Kidney (tissue), 14 donors: Measurements from ENCODE around the gene SOD2. TPM values are rescaled to one million over a fixed set of nuclear protein-coding genes. Genes with fewer than 3 reads are reported as not detected.
"Not testable (repeated sequence)": the region's sequence is repeated elsewhere in the genome, so short reads cannot be mapped to it uniquely, and the experiment has no call there.

Experiments used
- DNase-seq, 5 donors: peaks; one replicate each; pipeline ENCODE4 v3.0.0-alpha.2; 2013 to 2020
- FAIRE-seq: peaks from 2 replicates; lab custom pipeline; 2012; peaks lifted over from hg19 to GRCh38; lab: Jason Lieb, UNC
- H3K27ac ChIP-seq, 2 donors: one replicate each; pipeline ENCODE4 v1.7.0; 2013; ENCODE audit warnings: low read depth in 2 of 2, low read length in 2 of 2, inconsistent platforms in 1 of 2
- H3K27me3 ChIP-seq: one replicate; pipeline ENCODE4 v1.7.1; 2013; ENCODE audit warnings: low read length, inconsistent platforms; ENCODE audit not compliant: control insufficient read depth, insufficient read depth
- H3K36me3 ChIP-seq, 3 donors: one replicate each; pipeline versions ENCODE4 v1.7.0 to v1.7.1; 2013; ENCODE audit warnings: low read length in 3 of 3, control low read depth in 1 of 3, inconsistent platforms in 1 of 3; ENCODE audit not compliant: insufficient read depth in 3 of 3, control insufficient read depth in 2 of 3
- H3K4me1 ChIP-seq, 3 donors: one replicate each; pipeline versions ENCODE4 v1.7.0 to v1.7.1; 2013; ENCODE audit warnings: low read length in 3 of 3, inconsistent platforms in 1 of 3, low read depth in 1 of 3; ENCODE audit not compliant: control insufficient read depth in 2 of 3, insufficient read depth in 2 of 3
- H3K4me3 ChIP-seq, 3 donors: one replicate each; pipeline versions ENCODE4 v1.7.0 to v1.8.1; 2013; ENCODE audit warnings: low read length in 3 of 3, control low read depth in 1 of 3, inconsistent platforms in 1 of 3
- H3K9ac ChIP-seq, 3 donors: one replicate each; pipeline versions ENCODE4 v1.7.0 to v1.7.1; 2013; ENCODE audit warnings: low read length in 3 of 3, control low read depth in 1 of 3, inconsistent platforms in 1 of 3
- H3K9me3 ChIP-seq, 3 donors: one replicate each; pipeline versions ENCODE4 v1.7.0 to v1.7.1; 2013; ENCODE audit warnings: low read length in 3 of 3, control low read depth in 1 of 3, inconsistent platforms in 1 of 3; ENCODE audit not compliant: control insufficient read depth in 2 of 3, insufficient read depth in 1 of 3
- CTCF ChIP-seq: IDR thresholded peaks from 3 replicates; pipeline ENCODE4 v1.5.1; 2012; ENCODE audit warnings: mild to moderate bottlenecking, moderate library complexity, borderline replicate concordance; ENCODE audit not compliant: insufficient read depth; ENCODE audit errors: extremely low read depth
- intact Hi-C: fragments of 100-400 bp; cut with DNase I; formaldehyde crosslinking; loops from one replicate; pipeline ENCODE4 v1.11.1; 2022
- polyA plus RNA-seq: library from polyadenylated mRNA; stranded (reverse); fragments of 350-450 nt; fragmentation: Illumina TruSeq; extraction: RNeasy Lipid Tissue Mini Kit (QIAGEN cat#74804); gene quantifications from one replicate; pipeline ENCODE4 v1.2.3, GENCODE V29; 2014; ENCODE audit warnings: low read depth, low replicate concordance; ENCODE audit not compliant: insufficient read depth
- total RNA-seq: library from RNA; stranded (reverse); fragmentation: NEBNext Ultra II Directional; extraction: Animal tissue kit (Norgen Biotek cat#: 25700); gene quantifications from one replicate; pipeline ENCODE4 v1.2.1, GENCODE V29; 2021
- donor health status: control.
- donor health status: control.
- donor health status: control.
- donor health status: control.
- donor health status: control.
- donor health status: DM: yes; HTN: yes; CAD: no.
- donor health status: Normal renal cell carcinoma (clear cell type).

The SOD2 gene
- total and polyA plus RNA-seq, 2 donors from 2014 or later: 204 to 1,836 TPM

DNA sequence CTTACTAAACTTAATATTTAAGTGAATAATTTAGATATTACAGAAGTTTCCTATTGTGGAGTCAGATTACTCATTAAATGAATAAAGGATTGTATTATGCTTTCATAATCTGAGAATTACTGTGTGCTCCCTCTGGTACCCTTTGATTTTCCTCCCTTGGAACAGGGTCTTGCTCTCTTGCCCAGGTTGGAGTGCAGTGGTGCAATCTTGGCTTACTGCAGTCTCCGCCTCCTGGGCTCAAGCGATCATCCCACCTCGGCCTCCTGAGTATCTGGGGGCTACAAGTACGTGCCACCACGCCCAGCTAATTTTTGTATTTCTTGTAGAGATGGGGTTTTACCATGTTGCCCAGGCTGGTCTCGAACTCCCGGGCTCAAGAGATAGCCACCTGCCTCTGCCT, 43.9 kb upstream of the SOD2 start:
- no peak for DNase-seq
- no peak overlapping the region for H3K27ac ChIP-seq
- H3K27me3 ChIP-seq: no peaks in the 10 kb centered on the region
- intact Hi-C loops: loop anchor here (10.0 kb wide), 1 partner anchor 52 kb away; no protein-coding TSS in a partner anchor
- H3K36me3 ChIP-seq: peaks cover 6 to 16% (median 13%) of the 10 kb centered on the region in 3 donors
- H3K9me3 ChIP-seq: no peaks in the 10 kb centered on the region
- TF ChIP-seq CTCF: no peak
- peaks cover 0 to 2% (median 0%) of the 10 kb centered on the region in 3 donors for H3K4me1 ChIP-seq
- H3K4me3 ChIP-seq: no peak overlapping the region
- no peak for FAIRE-seq
- no peak overlapping the region for H3K9ac ChIP-seq

- not testable (repeated sequence) for H3K4me3 ChIP-seq, FAIRE-seq, H3K36me3 ChIP-seq, H3K27ac ChIP-seq, H3K9ac ChIP-seq, H3K27me3 ChIP-seq, DNase-seq, H3K9me3 ChIP-seq
- intact Hi-C loops: loop anchor here (10.0 kb wide), 1 partner anchor 49 kb away; no protein-coding TSS in a partner anchor
- peaks cover 0 to 19% (median 9%) of the 10 kb centered on the region in 3 donors for H3K4me1 ChIP-seq
Measured at GRCh38 chr6:159733395-159733794, 40.4 kb upstream of the SOD2 start.

- not testable (repeated sequence) for FAIRE-seq, H3K9me3 ChIP-seq, H3K9ac ChIP-seq, DNase-seq, H3K36me3 ChIP-seq, H3K27me3 ChIP-seq, H3K27ac ChIP-seq, H3K4me3 ChIP-seq
- intact Hi-C loops: loop anchor here (10.0 kb wide), 1 partner anchor 48 kb away; no protein-coding TSS in a partner anchor
- H3K4me1 ChIP-seq: peaks cover 0 to 19% (median 7%) of the 10 kb centered on the region in 3 donors
Measured at GRCh38 chr6:159732550-159732949, 39.5 kb upstream of the SOD2 start.

DNA sequence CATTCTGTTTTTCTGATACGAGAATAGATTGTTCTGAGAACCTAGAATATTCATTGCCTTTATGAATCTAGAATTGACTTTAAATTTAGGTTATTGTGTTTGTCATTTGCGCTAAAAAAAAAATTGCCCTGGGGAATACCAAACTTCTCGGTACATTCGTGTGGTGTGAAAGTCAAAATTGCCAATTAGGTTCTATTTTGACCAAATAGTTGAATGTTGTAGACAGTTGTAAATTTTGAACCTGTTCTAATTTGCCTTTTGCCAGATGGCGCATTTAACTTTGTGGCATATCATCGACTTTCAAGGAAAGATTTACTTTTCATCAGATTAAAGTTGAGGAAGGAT, 37.3 kb upstream of the SOD2 start:
- Histone ChIP-seq H3K9ac (no peak overlapping the region), H3K27me3 (no peaks in the 10 kb centered on the region), H3K9me3 (no peaks in the 10 kb centered on the region), H3K36me3 (no peaks in the 10 kb centered on the region), H3K4me3 (no peak overlapping the region), H3K4me1 (peaks cover 0 to 25% (median 10%) of the 10 kb centered on the region in 3 donors), H3K27ac (no peak overlapping the region)
- DNase-seq (no peak), FAIRE-seq (no peak)
- intact Hi-C loops: loop anchor here (10.0 kb wide), 1 partner anchor 46 kb away; no protein-coding TSS in a partner anchor
- TF ChIP-seq CTCF: no peak
